Measurements from ENCODE around the gene PRRG1. TPM values are rescaled to one million over a fixed set of nuclear protein-coding genes. Genes with fewer than 3 reads are reported as not detected.

Gene PRRG1
- total RNA-seq, 2 donors from 2014 or later = 11.1 to 13.9 TPM

Other genes starting within 250 kb of the PRRG1 start
- under 1 TPM; 0.06 to 0.31 TPM for gene LANCL3, start 222.3 kb downstream of the PRRG1 start, total RNA-seq